Forelimb muscle (tissue), 1 donor: ENCODE measurements around the gene ATG4A. TPM values are rescaled to one million over a fixed set of nuclear protein-coding genes. Genes with fewer than 3 reads are reported as not detected.

Experiments used
- DNase-seq: peaks from one replicate; pipeline ENCODE4 v3.0.0-alpha.2; 2013; ENCODE audit warnings: low read depth
- polyA plus RNA-seq: library from polyadenylated mRNA; unstranded; fragments of 120-200 nt; gene quantifications from one replicate; pipeline ENCODE4 v1.2.1, GENCODE V29; 2013; ENCODE audit not compliant: insufficient read length

ATG4A gene
- polyA plus RNA-seq, 1 donor, result 23.8 TPM

DNA sequence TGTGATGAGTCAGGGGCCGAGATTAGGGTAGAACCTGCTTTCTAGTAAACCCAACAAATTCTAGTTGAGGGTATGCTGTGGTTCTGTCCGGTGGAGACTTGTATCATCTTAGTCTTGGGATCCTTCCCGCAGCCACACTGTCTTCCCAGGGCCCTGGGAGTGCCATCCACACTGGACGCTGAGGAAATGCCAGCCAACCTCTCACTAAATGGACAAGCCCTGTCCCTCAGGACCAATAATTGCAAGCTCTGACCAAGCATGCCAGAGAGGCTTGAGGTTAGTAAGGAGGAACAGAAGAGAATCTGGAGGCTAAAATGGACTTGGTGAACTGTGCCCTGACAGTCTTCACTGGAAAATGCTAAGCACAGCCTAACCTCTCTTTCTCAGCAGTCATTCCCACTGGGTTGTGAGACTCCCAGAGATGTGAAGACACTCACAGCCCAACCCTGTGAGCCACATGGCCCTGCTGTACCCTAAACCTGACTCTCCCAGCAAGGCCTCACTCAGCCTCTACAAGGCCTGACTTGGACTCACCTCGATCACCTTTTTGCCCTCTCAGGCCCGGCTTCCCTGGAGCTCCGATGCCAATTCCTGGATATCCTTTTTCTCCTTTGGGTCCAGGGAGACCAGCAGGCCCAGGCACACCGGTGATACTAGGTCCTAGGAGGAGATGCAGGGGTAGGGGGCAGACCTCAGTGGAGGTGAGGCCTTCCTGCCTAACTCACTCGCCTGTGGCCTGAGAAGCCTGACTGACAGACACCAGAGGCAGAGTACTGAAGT, 77.6 kb downstream of the ATG4A start:
- DNase-seq, result no peak

DNA sequence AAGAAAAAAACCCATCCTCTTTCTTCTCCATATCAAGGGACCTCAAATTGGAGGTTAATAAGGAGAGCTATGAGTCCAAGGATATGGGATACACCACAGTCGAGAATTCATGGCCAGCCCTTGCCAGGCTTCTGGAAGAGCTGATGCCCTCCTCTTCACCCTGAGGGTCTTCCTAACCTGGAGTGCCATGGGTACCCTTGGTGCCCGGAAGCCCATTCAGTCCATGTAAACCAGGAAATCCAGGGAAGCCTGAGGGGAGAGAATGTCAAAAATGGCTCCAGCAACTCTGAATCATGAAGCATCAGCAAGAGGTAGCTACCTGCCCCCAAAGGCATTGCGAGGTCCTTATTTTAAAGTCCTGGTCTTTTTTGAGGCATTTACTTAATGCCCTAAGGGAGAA, 78.2 kb downstream of the ATG4A start:
- no peak for DNase-seq

DNA sequence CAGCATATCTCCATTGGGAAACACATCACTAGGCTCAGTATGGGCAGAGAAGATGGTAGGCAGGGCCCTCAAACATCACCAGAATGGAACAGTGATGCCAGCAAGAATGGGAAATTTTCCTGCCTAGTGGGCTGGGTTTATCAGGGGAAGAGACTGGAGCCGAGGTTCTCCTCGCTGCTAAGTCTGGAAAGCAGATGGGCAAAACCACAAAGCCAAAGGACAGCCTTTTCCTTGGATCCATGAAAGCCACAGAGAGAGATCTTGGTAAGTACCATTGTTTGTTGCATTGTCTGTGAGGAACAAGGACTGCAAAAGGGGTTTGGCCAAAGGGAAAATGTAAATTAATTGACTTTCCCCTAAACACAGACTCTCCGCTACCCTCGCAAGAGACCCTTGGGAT, 80.1 kb downstream of the ATG4A start:
- DNase-seq, result no peak

DNA sequence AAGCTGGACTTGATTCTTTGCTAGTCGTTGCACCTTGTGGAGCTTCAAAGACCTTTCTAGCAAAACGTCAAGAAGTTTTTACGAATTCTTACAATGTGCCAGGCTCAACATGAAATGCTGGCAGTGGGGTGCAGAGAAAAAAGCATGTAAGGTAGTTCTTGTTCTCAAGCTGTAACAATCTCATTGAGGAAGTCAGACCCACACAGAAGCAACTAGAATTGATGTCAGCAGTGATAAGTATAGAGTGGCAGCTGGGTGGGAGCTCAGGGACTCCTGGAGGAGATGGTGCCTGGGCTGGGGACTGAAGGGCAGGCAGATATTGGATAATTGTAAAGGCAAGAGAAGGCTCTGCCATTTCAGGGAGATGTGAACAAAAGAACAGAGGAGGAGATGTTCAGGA, 82.3 kb downstream of the ATG4A start:
- DNase-seq, result no peak

DNA sequence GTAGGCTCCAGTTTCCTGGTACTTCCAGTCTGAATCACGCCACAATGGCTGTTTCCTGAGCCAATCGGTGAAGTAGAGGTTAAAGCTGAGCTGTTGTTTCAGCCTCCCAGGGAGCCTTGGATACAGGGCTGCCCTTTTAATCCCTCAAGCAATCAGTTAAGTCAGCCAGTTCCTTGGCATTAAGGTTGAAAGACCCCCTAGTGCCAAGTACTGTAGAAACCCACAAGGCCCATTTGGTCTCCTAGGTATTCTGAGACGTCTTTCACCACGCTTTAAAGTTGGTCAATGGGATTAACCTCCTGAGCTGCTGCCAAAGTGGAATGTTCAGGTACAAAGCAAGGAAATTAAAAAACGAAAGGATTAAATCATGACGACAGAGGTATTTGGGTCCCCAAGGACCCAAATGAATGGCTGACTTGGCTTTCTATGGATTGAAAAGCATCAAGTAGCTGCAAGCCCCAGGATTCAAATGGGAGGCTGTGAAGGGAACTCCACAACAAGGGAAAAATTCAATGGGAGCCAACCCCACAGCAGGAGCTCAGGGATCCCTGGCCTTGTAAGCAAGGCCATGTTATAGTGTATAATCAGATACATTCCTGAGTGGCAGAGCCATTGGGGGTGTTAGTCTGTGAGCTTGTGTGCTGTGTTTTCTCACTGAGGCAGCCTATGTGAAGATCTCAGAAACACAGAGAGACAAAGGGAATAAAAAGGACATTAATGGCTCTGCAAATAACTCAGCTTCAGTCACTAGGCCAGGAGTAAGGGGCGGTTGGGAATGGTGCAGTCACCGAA, 86.0 kb downstream of the ATG4A start:
- no peak for DNase-seq

DNA sequence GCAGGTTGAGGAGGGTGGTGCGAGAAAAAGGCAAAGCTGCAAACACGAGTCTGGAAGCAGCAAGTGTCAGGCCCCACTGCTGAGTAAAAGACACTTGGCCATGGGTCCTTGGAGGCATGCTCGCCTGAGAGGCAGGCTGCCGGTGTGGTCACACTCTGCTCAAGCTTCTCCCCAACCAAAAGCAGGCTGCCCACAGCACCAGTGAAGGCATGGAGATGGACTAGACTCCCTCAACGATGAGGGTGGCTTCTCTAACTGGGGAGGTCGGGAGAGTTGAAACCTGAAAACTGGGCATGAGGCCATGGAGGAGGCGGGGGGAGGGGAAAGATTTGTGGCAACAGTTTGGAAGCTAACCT, 86.5 kb downstream of the ATG4A start:
- no peak for DNase-seq

DNA sequence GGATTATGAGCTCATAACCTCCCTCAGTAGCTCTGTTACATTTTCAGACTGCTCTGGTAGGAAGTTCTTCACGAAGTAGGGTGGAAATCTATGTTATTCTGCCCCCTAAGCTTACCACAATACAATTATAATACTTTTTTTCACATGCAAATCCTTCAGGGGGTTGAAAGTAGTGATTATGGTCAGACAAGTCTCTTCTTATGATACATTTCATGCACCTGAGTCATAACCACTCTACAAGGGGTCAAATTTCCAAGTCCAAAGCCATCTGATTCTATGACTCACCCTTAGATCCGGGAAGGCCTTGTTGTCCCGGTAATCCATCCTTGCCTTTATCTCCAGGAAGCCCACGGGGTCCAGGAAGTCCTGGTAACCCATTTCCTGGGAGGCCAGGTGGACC, 95.2 kb downstream of the ATG4A start:
- DNase-seq, result no peak

DNA sequence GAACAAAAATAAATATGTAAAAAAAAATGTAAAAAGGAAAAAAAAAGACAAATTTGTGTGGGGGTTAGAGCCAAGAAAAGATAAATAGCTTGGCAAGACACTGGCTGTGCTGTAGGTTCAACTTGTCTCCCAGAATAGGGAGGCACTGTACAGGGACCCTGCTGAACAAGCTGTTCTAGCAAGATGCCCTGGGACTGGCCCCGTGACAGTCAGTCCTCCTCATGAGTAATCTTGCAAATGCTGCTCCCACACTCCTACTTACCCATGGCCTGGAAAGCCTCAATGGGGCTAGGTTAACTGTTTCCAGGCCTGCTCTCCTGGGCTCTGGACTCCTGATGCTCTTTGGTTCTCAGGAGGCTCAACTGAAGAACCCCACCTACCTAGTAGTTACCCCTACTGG, 106.8 kb downstream of the ATG4A start:
- DNase-seq, result no peak

DNA sequence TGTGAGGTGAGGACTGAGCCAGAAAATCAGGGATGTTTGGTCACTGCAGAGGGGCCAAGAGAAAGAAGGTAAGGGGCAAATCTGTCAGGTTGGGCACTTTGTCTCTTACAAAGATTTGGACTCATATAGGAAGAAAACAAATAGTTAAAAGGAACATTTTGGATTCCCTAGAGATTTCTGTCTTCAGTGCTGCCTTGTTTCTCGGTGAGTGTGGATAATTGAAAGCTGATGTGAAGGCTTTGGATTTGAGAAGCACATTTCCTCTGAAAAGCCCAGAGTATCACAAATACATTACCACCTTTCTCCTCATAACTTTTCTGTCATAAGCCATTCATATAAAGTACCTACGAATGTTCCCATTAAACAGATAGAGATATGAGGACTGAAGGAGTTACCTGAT, 107.5 kb downstream of the ATG4A start:
- no peak for DNase-seq

DNA sequence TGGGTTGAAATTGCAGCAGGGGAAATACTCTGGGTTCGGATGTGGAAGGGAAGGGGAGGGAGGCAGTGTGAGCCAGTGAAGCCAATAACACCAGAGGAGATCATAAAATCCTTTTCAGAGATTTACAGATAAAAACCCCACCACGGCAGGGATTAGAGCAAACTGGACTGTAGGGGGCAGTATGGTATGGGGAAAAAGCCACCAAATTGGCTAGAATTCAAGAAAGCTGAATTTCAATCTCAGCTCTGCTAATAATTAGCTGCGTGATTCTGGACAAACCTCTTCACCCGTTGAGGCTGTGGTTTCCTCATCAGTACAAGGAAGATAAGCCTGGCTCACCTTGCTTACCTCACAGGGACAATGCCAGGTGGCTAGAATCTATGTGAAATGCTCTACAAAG, 108.1 kb downstream of the ATG4A start:
- DNase-seq, result no peak

DNA sequence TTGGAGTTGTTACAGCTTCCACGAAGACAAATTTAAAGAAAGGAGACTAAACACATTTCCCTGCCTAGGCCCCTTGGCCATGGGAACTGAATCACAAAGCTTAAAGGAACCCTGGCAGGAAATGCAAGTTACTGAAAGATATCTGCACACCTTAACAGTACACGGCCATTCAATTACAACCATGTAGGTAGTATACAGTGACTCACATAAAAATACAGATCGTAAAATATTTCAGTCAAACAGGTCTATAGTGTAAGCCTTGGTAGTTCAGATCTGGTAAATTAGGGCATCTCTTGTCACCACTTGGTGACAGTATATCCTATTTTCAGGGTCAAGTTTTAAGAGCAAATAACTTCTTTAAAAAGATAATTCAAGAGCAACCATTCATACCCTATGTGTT, 112.0 kb downstream of the ATG4A start:
- no peak for DNase-seq

Other genes starting within 250 kb of the ATG4A start
- not detected for gene TEX13B, start 109.4 kb upstream of the ATG4A start, polyA plus RNA-seq
- gene VSIG1, start 46.7 kb upstream of the ATG4A start, polyA plus RNA-seq, result 0.15 TPM
- gene PSMD10, start 236 bp upstream of the ATG4A start, polyA plus RNA-seq, result 49.0 TPM